Placental epithelial cell (primary cell): ENCODE data around the gene TIPIN. TPM values are rescaled to one million over a fixed set of nuclear protein-coding genes. Genes with fewer than 3 reads are reported as not detected.

ENCODE experiments used
- small RNA-seq: library from RNA; depleted of rRNA; stranded (forward); fragments of <200 nt; gene quantifications from one replicate; pipeline ENCODE3, GENCODE V24; 2012
- total RNA-seq: library from RNA; depleted of rRNA; stranded (reverse); fragments of >200 nt; gene quantifications from 2 replicates; pipeline ENCODE4 v1.2.3, GENCODE V29; 2012

Gene TIPIN, protein sequence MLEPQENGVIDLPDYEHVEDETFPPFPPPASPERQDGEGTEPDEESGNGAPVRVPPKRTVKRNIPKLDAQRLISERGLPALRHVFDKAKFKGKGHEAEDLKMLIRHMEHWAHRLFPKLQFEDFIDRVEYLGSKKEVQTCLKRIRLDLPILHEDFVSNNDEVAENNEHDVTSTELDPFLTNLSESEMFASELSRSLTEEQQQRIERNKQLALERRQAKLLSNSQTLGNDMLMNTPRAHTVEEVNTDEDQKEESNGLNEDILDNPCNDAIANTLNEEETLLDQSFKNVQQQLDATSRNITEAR
- 5.9 and 7.4 TPM in 2 replicates for total RNA-seq

DNA sequence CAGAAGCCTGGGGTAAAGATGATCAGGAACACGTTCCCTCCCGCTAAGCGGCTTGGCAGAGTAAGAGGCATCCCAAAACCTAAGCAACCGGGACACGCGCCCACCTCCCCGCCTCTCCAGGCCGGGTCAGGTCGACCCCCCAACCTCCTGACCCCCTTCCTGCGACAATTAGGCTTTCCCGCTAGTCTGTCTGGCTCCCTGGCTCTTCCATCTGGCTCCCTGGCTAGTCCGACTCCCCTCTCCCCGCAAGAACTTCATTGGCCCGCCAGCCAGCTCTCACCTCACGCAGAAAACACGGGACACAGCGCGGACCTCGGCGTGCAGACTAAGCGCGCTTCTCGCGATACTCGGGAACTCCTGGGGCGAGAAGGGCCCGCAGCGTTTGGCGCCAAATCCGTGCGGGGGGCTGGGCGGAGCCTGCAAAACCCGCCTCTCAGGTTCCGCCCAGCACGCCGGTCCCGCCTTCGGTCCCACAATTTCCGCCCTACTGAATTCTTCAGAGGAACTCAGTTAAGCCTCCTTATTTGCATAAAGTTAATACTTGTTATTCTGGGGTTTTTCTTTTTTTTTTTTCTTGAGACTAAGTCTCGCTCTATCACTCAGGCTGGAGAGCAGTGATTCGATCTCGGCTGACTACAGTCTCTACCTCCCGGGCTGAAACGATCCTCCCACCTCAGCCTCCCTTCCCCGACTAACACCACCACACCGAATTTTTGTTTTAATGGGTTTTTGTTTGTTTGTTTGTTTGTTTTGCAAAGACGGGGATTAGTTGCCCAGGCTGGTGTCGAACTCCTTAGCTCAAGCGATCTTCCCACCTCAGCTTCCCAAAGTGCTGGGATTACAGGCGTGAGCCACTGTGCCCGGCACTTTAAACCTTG, at the start of gene TIPIN:
Gene TIPIN, minus strand, starts transcription at position 327 of the 878 bp plus-strand sequence. CDS start 3,738 bp downstream, outside the sequence.

DNA sequence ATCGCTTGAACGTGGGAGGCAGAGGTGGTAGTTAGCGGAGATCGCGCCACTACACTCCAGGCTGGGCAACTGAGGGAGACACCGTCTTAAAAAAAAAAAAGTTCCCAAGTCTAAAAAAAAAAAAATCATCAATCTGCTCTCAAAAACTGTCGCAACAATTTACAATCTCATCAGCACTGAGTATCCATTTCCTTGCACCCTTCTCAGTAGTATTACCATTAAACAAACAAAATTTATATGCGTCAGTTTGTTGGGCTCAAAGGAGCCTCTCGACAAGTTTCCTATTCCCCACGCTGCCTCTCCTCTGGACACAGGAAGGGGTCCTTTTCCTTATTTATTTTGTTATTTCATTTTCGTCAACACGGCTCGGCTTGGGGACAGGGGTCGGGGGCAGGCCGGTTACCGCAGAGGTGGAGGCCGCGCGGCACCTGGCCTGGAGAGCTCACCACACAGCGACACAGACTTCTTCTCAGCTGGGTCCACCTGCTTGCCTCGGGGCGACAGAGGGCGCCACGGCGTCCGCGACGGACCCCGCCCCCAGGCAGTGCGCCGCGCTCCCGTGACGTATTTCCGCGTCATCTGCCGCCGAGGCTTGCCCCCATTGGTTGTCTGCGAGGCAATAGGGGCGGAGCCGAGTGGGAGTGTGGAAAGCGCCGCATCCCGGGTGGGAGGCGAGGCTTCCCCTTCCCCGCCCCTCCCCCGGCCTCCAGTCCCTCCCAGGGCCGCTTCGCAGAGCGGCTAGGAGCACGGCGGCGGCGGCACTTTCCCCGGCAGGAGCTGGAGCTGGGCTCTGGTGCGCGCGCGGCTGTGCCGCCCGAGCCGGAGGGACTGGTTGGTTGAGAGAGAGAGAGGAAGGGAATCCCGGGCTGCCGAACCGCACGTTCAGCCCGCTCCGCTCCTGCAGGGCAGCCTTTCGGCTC, 30.0 kb upstream of the TIPIN start, which contains the start of gene MAP2K1:
Gene MAP2K1, plus strand, starts transcription at position 709 of the 920 bp plus-strand sequence. CDS start 436 bp downstream, outside the sequence.

DNA sequence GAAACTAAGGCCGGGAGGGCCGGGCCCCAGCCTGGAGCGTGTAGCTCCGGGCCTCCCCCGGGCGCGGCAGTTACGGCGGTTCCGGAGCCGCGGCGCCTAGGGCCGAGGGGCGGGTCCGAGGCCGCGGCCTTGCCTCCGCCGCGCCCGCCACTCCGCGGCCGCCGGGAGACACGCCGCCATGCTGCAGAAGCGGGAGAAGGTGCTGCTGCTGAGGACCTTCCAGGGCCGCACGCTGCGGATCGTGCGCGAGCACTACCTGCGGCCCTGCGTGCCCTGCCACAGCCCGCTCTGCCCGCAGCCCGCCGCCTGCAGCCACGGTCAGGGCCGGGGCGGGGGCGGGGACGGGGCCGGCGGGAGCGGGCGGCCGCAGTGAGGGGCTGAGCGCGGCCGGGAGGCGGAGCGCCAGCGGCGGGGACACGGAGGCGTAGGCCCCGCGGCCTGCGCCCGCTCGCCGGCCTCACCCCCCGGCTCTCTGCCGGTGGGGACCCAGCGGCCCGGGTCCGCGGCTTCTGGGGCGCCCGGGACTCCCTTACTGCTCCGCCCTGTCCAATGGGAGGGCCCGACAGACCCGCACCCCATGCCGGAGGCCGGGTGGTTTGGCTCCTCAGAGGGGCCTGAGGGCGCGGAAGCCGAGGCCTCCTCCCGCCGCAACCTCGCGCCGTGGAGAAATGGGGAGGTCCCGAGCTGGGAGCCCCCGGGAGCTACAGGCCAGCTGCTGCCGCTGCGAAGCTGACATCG, 62.9 kb downstream of the TIPIN start, which contains the start of gene DIS3L:
Gene DIS3L, plus strand, starts transcription at position 150 of the 738 bp plus-strand sequence. Its CDS starts 29 bp downstream, at position 179.

Small RNAs within 50 kb of the gene (small RNA-seq; reads per million reads assigned to genes)
- not detected for gene RF00019
- gene SCARNA14, result 17.6 reads per million, percentile 96 among the genes with 10 or more reads in this experiment

Other genes with a start within 250 kb of the TIPIN start
- gene MEGF11, start 102.9 kb downstream of the TIPIN start, total RNA-seq, result not detected in 2 replicates
- gene DIS3L, start 63.1 kb downstream of the TIPIN start, total RNA-seq, result 33.9 and 38.1 TPM in 2 replicates
- 20.4 and 32.1 TPM in 2 replicates for gene MAP2K1, start 30.2 kb upstream of the TIPIN start, total RNA-seq
- 10.6 and 13.6 TPM in 2 replicates for gene SNAPC5, start 141.1 kb upstream of the TIPIN start, total RNA-seq
- gene RPL4, start 148.2 kb upstream of the TIPIN start, total RNA-seq, result 1,493 and 3,663 TPM in 2 replicates
- gene ZWILCH, start 148.6 kb upstream of the TIPIN start, total RNA-seq, result 9.8 and 16.9 TPM in 2 replicates
- under 0.01 and 0.43 TPM in 2 replicates for gene LCTL, start 209.3 kb upstream of the TIPIN start, total RNA-seq